HepG2 (cell line): ENCODE data around the gene TXNDC11. TPM values are rescaled to one million over a fixed set of nuclear protein-coding genes. Genes with fewer than 3 reads are reported as not detected.

Experiments used
- BRF2 ChIP-seq: sonication (generic); formaldehyde crosslinking; IDR thresholded peaks from 2 replicates; pipeline ENCODE4 v1.8.1; 2022; ENCODE audit warnings: mild to moderate bottlenecking, missing genetic modification reagents
- E2F5 ChIP-seq: sonication (generic); formaldehyde crosslinking; conservative IDR thresholded peaks from 2 replicates; pipeline ENCODE4 v1.4.0; 2020; ENCODE audit warnings: missing genetic modification reagents
- MAF1 ChIP-seq: sonication (generic); formaldehyde crosslinking; IDR thresholded peaks from 2 replicates; pipeline ENCODE4 v1.5.0; 2020; ENCODE audit warnings: missing genetic modification reagents, borderline replicate concordance
- NFATC3 ChIP-seq: sonication (generic); formaldehyde crosslinking; IDR thresholded peaks from 2 replicates; pipeline ENCODE4 v1.5.1; 2020; ENCODE audit warnings: mild to moderate bottlenecking, missing genetic modification reagents
- RARA ChIP-seq: IDR thresholded peaks from 2 replicates; pipeline ENCODE4 v1.6.1; 2016; ENCODE audit warnings: missing genetic modification reagents, missing compliant biosample characterization
- RXRB ChIP-seq: IDR thresholded peaks from 2 replicates; pipeline ENCODE4 v1.6.1; 2016; ENCODE audit warnings: borderline replicate concordance, missing genetic modification reagents, missing compliant biosample characterization
- SAP130 ChIP-seq: IDR thresholded peaks from 2 replicates; pipeline ENCODE4 v1.6.1; 2016; ENCODE audit warnings: low read depth
- THAP11 ChIP-seq: IDR thresholded peaks from 2 replicates; pipeline ENCODE4 v1.6.1; 2016; ENCODE audit warnings: missing biosample characterization, missing genetic modification reagents
- ZBTB34 ChIP-seq: sonication (generic); formaldehyde crosslinking; IDR thresholded peaks from 2 replicates; pipeline ENCODE4 v1.8.0; 2022; ENCODE audit warnings: mild to moderate bottlenecking, missing genetic modification reagents
- ZBTB38 ChIP-seq: sonication (generic); formaldehyde crosslinking; IDR thresholded peaks from 2 replicates; pipeline ENCODE4 v1.5.1; 2020; ENCODE audit warnings: mild to moderate bottlenecking, missing genetic modification reagents
- ZIK1 ChIP-seq: sonication (generic); formaldehyde crosslinking; IDR thresholded peaks from 2 replicates; pipeline ENCODE4 v1.5.0; 2020; ENCODE audit warnings: mild to moderate bottlenecking, low read depth, missing genetic modification reagents, borderline replicate concordance
- ZNF335 ChIP-seq: sonication (generic); formaldehyde crosslinking; IDR thresholded peaks from 2 replicates; pipeline ENCODE4 v1.4.0; 2020; ENCODE audit warnings: missing genetic modification reagents
- ZNF530 ChIP-seq: sonication (generic); formaldehyde crosslinking; IDR thresholded peaks from 2 replicates; pipeline ENCODE4 v1.5.0; 2020; ENCODE audit warnings: low read depth, mild to moderate bottlenecking, missing genetic modification reagents
- ZNF83 ChIP-seq: sonication (generic); formaldehyde crosslinking; IDR thresholded peaks from 2 replicates; pipeline ENCODE4 v1.4.0; 2020; ENCODE audit warnings: missing genetic modification reagents, mild to moderate bottlenecking, borderline replicate concordance
- polyA plus RNA-seq, 8 experiments: library from polyadenylated mRNA; depleted of rRNA in 3 of 8; stranded (reverse) in 7 of 8; unstranded in 1 of 8; fragments of >200 nt; fragmentation: Illumina TruSeq in 4 of 8; extraction: Trizol in 4 of 8; gene quantifications; 2 replicates each; pipeline versions ENCODE4 v1.2.1 to v1.2.3, GENCODE V29; 2011 to 2016; ENCODE audit warnings: low read depth in 4 of 8, missing spikeins in 1 of 8, mixed read lengths in 1 of 8; ENCODE audit not compliant: insufficient read depth in 1 of 8
- total RNA-seq, 5 experiments: library from RNA; depleted of rRNA; stranded (reverse); fragments of >200 nt; fragmentation: Illumina TruSeq; extraction: Trizol; gene quantifications; 2 replicates each; pipeline ENCODE4 v1.2.3, GENCODE V29; 2016; ENCODE audit warnings: low read depth in 1 of 5
- TF ChIP-seq, protein P1 (sequence below): IDR thresholded peaks from 2 replicates; pipeline ENCODE4 v1.6.1; 2012; ENCODE audit warnings: inconsistent platforms
- TF ChIP-seq, protein P2 (sequence below): sonication (generic); formaldehyde crosslinking; IDR thresholded peaks from 2 replicates; pipeline ENCODE4 v1.4.0; 2020; ENCODE audit warnings: missing genetic modification reagents
- TF ChIP-seq, protein P3 (sequence below): sonication (generic); formaldehyde crosslinking; IDR thresholded peaks from 2 replicates; pipeline ENCODE4 v1.8.0; 2022; ENCODE audit warnings: missing genetic modification reagents, mild to moderate bottlenecking, moderate library complexity, borderline replicate concordance
- TF ChIP-seq, protein P4 (sequence below): sonication (generic); formaldehyde crosslinking; IDR thresholded peaks from 2 replicates; pipeline ENCODE4; 2020; ENCODE audit warnings: missing genetic modification reagents, mild to moderate bottlenecking, borderline replicate concordance

TXNDC11 gene
- total and polyA plus RNA-seq, 2 of the 13 experiments (the other 11 are each of a cell fraction or from before 2014, with no cell fraction given): 74.9 to 123 TPM

DNA sequence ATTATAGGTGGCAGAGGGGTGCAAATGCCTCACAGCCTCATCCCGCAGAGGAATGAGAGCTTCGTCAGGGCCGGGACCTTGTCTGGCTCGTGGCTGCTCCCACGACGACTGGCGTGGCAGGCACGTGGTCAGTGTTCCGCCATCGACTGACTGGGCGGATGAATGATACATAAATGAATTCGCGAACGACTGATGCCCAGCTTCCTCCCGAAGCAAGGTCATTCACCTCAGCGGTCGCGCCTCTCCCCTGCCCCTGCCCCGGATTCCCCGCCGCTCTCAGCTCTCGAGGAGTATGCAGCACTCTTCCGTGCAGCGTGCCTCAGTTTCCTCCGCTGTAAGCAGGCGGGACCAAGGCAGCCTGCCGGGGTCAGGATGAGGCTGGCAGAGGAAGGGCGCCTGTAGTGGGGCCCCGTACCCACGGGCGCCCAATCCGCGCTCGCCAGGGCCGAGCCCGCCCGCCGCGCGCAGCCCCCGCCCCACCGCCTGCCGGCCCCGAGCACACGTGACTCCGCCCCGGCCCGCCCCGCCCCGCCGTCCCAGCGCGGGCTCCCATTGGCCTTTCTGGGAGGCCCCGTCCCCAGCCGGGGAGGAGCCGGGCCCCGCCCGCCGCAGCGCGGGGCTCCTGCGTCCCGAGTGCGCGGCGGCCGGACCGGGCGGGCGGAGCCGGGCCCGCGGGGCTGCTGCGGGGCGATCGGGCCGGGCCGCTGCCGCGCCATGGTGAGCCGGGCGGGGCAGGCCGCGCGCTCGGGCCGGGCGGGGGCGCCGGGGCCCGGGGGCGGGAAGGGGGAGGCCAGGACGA is 74.6 kb downstream of the TXNDC11 start, which contains the start of gene SNN (continued):
- TF ChIP-seq ZIK1: peak; percentile 64; the same call in 1 of the 2 replicates
- TF ChIP-seq, protein P1, sequence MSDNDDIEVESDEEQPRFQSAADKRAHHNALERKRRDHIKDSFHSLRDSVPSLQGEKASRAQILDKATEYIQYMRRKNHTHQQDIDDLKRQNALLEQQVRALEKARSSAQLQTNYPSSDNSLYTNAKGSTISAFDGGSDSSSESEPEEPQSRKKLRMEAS: peak; percentile 68
- no peak for TF ChIP-seq ZBTB34 (CRISPR knock-in tag)
- no peak for TF ChIP-seq NFATC3 (CRISPR knock-in tag)
- TF ChIP-seq ZNF530: no peak
- TF ChIP-seq RARA: 0 out of 2 replicates have a peak, but pooled peaks have one; percentile 8
- peak; percentile 39; the same call in 1 of the 2 replicates for TF ChIP-seq MAF1 (CRISPR knock-in tag)
- 0 out of 2 replicates have a peak, but pooled peaks have one; percentile 6 for TF ChIP-seq RXRB (CRISPR knock-in tag)
- TF ChIP-seq, protein P2, sequence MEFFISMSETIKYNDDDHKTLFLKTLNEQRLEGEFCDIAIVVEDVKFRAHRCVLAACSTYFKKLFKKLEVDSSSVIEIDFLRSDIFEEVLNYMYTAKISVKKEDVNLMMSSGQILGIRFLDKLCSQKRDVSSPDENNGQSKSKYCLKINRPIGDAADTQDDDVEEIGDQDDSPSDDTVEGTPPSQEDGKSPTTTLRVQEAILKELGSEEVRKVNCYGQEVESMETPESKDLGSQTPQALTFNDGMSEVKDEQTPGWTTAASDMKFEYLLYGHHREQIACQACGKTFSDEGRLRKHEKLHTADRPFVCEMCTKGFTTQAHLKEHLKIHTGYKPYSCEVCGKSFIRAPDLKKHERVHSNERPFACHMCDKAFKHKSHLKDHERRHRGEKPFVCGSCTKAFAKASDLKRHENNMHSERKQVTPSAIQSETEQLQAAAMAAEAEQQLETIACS (CRISPR knock-in tag): peak; percentile 50; the same call in 1 of the 2 replicates
- no peak for TF ChIP-seq BRF2 (CRISPR knock-in tag)
- peak; percentile 87 for TF ChIP-seq ZBTB38 (CRISPR knock-in tag)
- TF ChIP-seq ZNF335 (CRISPR knock-in tag): peak; percentile 84; the same call in 1 of the 2 replicates
- TF ChIP-seq, protein P3, sequence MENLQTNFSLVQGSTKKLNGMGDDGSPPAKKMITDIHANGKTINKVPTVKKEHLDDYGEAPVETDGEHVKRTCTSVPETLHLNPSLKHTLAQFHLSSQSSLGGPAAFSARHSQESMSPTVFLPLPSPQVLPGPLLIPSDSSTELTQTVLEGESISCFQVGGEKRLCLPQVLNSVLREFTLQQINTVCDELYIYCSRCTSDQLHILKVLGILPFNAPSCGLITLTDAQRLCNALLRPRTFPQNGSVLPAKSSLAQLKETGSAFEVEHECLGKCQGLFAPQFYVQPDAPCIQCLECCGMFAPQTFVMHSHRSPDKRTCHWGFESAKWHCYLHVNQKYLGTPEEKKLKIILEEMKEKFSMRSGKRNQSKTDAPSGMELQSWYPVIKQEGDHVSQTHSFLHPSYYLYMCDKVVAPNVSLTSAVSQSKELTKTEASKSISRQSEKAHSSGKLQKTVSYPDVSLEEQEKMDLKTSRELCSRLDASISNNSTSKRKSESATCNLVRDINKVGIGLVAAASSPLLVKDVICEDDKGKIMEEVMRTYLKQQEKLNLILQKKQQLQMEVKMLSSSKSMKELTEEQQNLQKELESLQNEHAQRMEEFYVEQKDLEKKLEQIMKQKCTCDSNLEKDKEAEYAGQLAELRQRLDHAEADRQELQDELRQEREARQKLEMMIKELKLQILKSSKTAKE (CRISPR knock-in tag): no peak
- peak; percentile 41; the same call in 1 of the 2 replicates for TF ChIP-seq SAP130 (CRISPR knock-in tag)
- TF ChIP-seq ZNF83 (CRISPR knock-in tag): 0 out of 2 replicates have a peak, but pooled peaks have one; percentile 68
- no peak for TF ChIP-seq THAP11 (CRISPR knock-in tag)
- no peak for TF ChIP-seq E2F5 (CRISPR knock-in tag)
- TF ChIP-seq, protein P4, sequence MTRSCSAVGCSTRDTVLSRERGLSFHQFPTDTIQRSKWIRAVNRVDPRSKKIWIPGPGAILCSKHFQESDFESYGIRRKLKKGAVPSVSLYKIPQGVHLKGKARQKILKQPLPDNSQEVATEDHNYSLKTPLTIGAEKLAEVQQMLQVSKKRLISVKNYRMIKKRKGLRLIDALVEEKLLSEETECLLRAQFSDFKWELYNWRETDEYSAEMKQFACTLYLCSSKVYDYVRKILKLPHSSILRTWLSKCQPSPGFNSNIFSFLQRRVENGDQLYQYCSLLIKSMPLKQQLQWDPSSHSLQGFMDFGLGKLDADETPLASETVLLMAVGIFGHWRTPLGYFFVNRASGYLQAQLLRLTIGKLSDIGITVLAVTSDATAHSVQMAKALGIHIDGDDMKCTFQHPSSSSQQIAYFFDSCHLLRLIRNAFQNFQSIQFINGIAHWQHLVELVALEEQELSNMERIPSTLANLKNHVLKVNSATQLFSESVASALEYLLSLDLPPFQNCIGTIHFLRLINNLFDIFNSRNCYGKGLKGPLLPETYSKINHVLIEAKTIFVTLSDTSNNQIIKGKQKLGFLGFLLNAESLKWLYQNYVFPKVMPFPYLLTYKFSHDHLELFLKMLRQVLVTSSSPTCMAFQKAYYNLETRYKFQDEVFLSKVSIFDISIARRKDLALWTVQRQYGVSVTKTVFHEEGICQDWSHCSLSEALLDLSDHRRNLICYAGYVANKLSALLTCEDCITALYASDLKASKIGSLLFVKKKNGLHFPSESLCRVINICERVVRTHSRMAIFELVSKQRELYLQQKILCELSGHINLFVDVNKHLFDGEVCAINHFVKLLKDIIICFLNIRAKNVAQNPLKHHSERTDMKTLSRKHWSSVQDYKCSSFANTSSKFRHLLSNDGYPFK (CRISPR knock-in tag): peak; percentile 27; the same call in 1 of the 2 replicates
